NCI-H146 (cell line): ENCODE results near the gene ASRGL1.
"Not testable (repeated sequence)": the region's sequence is repeated elsewhere in the genome, so short reads cannot be mapped to it uniquely, and the experiment has no call there.

Source experiments
- DNase-seq: peaks from one replicate; lab custom pipeline; 2025; lab: John Stamatoyannopoulos, UW

The ASRGL1 gene

DNA sequence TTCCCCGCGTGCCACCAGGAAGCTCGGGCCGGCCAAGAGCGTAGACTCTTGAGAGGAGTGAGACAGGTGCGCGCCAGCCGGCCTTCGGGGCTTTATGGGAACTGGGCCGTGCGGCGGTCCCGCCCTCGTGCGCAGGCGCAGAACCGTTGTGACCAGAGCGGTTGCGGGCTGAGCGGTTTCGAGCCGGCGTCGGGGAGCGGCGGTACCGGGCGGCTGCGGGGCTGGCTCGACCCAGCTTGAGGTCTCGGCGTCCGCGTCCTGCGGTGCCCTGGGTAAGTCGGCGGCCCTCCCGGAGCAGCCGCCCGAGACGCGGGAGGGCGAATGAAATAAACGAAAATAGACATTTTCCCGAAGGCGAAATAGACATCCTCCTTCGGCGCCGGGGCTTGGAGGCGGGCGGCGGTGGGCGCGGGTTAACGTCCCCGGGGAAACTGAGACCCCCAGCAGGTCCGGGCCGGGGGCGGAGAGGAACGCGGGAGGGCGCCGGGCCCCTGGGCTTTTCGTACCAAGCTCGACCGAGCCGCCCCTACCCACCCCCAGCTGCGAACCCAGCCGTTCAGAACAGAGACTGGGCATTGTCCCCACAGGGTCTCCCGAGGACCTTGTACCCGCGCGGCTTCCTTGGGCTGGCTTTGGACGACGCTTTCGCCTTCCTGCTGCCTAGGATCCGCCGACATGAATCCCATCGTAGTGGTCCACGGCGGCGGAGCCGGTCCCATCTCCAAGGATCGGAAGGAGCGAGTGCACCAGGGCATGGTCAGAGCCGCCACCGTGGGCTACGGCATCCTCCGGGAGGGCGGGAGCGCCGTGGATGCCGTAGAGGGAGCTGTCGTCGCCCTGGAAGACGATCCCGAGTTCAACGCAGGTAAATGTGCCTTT lies at the start of gene ASRGL1:
ASRGL1 (plus strand) TSS at position 146 of the 879 bp plus-strand sequence; CDS start at position 676, 530 bp downstream.
- DNase-seq: peak; percentile 94

DNA sequence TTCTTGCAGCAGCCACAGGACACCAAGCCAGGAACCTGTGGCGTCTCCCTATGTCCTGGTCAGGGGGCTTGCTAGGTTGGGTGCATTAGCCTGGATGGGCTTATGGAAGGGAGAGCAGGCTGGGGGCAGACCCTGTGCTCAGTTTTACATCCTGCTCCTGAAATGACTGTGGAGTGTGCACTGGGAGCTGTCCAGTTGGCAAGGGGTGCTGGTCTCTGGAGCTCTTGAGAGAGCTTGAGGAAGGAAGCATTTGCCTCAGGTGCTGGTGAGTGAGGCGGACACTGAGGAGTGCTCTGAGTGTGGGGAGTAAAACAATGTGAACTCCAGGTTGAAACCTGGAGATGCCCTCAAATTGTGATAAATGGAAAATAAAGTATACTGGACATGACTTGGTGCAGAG lies 41.7 kb upstream of the ASRGL1 start:
- no peak for DNase-seq

DNA sequence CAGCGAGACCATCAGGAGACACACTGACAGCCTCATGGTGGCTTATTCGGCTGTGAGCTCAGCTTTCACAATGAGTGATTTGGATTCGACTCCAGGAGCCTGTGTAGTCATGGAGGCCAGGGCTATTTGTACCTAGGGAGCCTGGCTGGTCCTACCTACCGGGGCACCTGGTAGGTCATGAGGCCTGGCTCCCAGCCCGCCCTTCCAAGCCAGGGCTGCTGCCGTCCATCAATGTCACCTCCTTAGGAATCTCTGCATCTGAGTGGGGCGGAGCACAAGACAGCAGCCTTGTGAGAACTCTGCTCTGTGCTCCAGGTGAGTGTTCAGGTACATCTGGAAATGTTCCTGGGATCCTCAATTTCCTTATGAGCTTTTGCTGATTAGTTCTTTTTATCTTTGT lies 38.3 kb upstream of the ASRGL1 start, which contains the start of gene SCGB1D4:
SCGB1D4 (minus strand) TSS at position 101 of the 400 bp plus-strand sequence; CDS start at position 36, 65 bp downstream.
- DNase-seq: no peak

DNA sequence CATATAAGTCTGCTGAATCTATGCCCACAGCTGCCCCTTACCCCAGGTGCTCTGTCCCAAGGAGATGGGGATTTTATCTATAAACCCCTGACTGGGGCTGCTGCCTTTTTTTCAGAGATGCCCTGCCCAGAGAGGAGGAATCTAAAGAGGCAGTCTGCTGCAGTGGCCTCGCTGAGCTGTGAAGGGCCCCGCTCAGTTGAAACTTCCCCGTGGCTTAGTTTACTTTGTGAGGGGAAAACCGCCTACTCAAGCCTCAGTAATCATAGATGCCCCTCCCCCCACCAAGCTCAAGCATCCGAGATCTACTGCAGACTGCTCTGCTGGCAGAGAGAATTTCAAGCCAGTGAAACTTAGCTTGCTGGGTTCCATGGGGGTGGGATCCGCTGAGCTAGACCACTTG lies 31.0 kb upstream of the ASRGL1 start:
- no peak for DNase-seq

DNA sequence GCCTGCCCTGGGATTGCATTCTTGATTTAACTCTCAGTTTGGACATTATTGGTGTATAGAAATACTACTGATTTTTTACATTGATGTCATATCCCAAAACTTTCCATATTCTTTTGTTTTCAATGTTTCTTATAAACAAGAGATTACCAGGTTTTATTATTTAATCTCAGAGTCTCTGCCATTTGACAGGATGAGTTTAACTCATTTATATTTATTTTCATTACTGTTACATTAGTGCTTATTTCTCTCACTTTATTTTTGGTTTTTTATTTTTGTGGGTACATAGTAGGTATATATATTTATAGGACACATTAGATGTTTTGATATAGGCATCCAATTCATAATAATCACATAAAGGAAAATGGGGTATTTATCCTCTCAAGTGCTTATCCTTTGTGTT lies 29.3 kb upstream of the ASRGL1 start:
- DNase-seq: no peak

DNA sequence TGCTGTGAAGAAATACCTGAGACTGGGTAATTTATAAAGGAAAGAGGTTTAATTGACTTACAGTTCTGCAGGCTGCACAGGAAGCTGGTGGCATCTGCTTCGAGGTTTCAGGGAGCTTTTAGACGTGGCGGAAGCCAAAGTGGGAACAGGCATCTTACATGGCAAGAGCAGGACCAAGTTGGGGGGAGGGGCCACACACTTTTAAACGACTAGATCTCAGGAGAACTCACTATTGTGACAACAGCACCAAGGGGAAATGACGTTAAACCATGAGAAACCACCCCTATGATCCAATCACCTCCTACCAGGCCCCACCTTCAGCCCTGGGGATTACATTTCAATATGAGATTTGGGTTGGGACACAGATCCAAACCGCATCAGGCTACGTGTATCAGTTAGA lies 27.3 kb upstream of the ASRGL1 start:
- no peak for DNase-seq

DNA sequence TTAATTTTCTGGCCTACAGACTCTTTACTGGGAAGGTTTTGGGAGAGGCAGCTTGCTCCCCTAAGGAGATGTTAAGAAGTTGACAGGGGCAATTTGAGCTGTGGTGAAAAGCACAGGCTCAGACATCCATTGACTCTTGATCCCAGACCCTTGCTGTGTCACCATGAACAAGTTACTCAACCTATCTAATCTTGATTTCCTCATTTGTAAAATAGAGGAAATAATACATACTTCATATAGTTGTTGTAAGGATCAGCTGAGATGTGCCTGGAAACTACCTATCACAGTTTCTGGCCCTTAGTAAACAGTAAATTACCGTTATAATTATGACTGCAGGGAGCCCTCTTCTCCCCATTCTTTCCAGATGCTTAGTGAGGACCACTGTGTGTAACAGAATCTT lies 21.8 kb upstream of the ASRGL1 start:
- DNase-seq: no peak

DNA sequence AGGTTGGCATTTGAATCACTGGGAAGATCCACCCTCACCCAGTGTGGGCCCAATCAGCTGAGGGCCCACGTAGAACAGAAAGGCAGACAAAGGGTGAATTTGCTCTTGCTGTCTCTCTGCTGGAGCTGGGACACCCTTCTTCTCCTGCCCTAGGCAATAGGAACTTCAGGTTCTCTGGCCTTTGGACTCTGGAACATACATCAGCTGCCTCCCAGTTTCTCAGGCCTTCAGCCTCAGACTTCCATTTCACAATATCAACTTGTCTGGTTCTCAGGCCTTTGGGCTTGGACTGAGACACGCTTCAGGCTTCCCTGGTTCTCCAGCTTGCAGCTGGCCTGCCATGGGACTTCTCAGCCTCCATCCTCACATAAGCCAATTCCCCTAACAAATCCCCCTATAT lies 14.7 kb upstream of the ASRGL1 start:
- DNase-seq: no peak

DNA sequence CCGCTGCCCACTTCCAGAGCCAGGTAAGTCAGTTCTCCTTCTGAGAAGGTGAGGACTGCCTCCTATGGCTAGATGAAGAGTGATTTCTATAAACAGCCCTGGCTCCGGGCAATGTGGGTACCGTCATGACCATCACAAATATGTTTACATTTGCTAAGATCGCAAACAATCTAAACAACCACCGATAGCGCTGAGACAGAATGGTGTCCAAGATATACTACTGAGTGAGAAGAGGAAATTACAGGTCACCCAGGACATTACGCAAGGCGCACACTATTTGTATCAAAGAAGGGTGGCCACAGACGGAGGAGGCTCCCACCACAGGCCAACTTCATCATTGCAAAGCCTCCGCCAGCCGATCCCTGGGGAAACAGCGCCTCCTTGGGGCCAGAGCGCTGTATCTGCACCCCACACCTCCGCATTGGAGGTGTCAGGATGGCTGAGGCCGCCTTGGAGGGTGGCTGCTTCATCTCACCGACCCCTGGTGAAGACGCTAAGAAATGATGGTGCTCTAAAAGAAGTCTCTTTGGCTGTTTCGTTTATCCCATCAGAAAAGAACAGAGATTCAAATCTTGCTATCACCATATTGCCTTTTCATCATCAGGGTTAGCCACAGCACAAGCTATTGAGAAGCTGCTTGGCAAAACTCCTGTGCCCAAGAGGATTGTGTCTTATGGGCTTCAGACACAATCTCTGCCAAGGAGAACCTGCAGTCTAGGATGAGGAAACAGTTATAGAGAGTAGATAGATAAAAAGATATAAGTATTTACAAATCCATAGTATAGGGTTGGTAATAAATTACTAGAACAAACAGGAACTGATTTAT lies 12.3 kb upstream of the ASRGL1 start:
- peak; percentile 74 for DNase-seq

DNA sequence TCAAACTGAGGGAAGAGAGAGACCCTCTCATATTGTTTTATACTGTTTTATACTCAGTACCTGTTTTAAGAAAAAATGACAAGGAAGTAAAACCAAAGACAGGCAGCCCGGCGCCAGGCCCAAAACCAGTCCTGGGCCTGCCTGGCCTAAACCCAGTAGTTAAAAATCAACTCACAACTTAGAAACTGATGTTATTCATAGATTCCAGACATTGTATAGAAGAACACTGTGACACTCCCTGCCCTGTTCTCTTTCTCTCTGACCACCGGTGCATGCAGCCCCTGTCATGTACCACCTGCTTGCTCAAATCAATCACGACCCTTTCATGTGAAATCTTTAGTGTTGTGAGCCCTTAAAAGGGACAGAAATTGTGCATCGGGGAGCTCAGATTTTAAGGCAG lies 11.5 kb upstream of the ASRGL1 start:
- not testable (repeated sequence) for DNase-seq

DNA sequence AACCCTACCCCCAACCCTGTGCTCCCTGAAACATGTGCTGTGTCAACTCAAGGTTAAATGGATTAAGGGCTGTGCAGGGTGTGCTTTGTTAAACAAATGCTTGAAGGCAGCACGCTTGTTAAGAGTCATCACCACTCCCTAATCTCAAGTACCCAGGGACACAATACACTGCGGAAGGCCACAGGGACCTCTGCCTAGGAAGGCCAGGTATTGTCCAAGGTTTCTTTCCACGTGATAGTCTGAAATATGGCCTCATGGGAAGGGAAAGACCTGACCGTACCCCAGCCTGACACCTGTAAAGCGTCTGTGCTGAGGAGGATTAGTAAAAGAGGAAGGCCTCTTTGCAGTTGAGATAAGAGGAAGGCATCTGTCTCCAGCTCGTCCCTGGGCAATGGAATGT lies 10.5 kb upstream of the ASRGL1 start:
- not testable (repeated sequence) for DNase-seq

DNA sequence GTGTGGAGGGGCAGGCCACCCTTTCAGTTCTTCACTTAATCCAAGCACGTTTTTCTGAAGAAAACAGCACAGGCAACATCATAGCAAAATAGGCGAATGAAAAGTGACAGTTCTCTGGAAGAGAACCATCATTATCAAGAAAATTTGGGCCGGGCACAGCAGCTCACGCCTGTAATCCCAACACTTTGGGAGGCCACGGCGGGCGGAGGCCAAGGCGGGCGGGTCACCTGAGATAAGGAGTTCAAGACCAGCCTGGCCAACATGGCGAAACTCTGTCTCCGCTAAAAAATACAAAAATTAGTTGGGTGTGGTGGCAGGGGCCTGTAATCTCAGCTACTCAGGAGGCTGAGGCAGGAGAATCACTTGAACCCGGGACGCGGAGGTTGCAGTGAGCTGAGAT lies 9.7 kb upstream of the ASRGL1 start:
- DNase-seq: not testable (repeated sequence)

DNA sequence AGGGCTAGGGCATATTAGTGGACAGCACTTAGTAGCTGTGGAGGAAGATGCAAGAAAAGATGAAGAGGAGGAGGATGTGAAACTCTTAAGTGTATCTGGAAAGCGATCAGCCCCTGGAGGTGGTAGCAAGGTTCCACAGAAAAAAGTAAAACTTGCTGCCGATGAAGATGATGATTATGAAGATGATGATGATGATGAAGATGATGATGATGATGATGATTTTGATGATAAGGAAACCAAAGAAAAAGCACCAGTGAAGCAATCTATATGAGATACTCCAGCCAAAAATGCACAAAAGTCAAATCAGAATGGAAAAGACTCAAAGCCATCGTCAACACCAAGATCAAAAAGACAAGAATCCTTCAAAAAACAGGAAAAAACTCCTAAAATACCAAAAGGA lies 6.0 kb upstream of the ASRGL1 start:
- not testable (repeated sequence) for DNase-seq

DNA sequence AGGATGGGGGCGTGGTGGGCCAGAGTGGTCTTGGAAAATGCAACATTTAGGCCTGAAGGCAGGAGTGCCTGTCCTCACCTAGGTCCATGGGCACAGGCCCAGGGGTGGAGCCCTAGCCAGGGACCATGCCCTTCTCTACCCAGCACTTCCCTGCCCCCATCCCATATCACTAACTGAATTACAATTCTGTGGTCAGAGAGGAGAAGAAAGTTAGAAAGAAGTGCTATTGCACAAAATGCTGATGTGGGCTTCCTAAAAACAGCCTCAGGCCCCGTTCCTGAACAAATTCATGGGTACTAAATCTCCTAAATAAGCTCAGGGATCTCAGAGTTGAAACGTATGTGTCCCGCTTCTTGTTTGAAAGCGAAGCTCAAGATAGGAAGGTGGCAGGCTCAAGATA lies 3.5 kb upstream of the ASRGL1 start:
- DNase-seq: no peak

DNA sequence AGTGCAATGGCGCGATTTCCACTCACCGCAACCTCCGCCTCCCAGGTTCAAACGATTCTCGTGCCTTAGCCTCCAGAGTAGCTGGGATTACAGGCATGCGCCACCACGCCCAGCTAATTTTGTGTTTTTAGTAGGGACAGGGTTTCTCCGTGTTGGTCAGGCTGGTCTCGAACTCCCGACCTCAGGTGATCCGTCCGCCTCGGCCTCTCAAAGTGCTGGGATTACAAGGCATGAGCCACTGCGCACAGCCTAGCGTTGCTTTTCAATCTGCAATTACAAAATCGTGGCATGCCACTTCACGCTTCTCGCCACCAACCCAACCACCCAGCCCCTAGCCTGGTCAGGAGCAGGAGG lies 322 bp upstream of the ASRGL1 start:
- DNase-seq: not testable (repeated sequence)

DNA sequence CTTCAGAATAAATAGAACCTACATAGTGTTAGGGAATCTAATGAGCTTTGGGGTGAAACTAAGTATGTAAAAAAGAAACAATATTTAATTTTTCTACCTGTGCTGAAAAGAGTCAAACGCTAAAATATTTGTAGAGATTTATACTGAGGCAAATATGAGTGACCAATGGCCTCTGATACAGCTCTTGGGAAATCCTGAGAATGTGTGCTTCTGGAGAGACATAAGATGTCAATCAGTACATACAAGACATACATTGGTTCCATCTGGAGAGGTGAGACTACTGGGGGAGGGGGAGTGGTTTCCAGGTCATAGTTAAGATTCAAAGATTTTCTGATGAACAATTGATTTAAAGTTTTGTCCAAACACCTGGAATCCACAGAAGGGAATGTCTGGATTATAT lies 970 bp downstream of the ASRGL1 start:
- no peak for DNase-seq

DNA sequence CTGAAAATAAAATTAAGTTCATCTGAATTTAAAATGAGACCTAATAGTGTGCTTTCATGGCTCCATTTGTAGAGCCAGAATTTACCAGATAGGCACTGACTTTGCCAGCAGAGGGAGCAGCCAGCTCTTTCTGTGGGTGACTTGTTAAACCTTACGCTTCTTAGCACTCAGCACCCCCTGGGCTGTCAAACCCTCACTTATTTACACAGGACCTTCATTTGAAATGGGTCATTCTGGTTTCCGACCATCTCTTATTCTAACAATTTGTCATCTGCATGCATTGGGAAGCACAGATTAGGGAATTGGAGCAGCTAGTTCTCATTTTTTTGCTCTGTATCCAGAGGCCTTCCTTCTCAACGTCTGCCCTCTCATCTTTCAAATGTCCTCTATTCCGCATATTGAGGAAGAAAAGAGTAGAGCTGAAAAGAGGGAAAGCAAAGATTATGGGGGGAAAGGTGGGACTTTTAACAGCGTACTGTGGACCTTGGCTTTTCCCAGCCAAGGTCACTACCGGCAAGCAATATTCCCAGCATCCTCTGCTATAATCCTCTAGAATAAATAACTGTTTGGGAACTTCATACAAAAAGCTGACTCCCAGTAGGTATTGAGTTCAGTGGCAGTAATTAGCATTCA lies 3.1 kb downstream of the ASRGL1 start:
- peak; percentile 37 for DNase-seq

DNA sequence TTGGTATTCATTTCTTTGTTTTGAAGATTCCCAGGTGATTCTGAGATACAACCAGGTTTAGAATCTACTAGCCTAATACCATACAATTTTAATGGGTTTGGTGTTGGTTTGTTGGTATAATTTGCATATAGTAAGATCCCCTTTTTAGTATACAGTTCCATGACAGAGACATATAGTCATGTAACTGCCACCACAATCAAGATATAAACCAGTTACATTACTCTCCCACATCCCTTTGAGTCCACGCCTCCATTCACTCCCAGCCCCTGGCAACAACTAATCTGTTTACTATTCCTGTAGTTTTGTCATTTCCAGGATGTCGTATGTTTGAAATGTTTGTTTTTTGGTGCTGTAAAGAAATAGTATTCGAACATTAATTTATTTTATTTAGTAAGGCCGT lies 4.3 kb downstream of the ASRGL1 start:
- no peak for DNase-seq

DNA sequence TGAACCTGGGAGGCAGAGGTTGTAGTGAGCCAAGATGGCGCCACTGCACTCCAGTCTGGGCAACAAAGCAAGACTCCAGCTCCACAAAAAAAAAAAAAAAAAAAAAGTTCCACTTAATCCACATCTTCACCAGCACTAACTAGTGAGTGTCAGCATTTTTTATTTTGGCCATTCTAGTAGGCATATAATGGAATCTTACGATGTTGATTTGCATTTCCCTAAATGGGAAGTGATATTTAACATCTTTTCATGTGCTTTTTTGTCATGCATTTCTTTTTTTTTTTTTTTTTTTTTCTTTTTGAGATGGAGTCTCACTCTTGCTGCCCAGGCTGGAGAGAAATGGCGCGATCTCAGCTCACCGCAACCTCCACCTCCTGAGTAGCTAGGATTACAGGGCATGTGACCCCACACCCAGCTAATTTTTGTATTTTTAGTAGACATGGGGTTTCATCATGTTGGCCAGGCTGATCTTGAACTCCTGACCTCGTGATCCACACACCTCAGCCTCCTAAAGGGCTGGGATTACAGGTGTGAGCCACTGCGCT lies 6.5 kb downstream of the ASRGL1 start:
- DNase-seq: not testable (repeated sequence)

DNA sequence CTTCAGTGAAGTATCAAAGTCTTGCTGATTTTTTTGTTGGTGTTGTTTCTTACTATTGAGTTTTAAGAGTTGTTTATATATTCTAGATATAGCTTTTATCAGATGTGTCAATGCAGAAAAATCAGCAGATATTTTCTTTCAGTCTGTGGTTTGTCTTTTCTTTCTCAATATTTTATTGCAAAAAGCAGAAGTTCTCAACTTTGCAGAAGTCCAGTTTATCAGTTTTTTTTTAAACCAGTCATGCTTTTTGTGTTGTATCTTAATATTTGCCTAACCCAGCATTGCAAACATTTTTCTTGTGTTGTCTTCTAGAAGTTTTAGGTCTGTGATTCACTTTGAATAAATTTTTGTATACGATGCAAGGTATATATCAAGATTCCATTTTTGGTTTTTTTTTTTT lies 7.0 kb downstream of the ASRGL1 start:
- no peak for DNase-seq

DNA sequence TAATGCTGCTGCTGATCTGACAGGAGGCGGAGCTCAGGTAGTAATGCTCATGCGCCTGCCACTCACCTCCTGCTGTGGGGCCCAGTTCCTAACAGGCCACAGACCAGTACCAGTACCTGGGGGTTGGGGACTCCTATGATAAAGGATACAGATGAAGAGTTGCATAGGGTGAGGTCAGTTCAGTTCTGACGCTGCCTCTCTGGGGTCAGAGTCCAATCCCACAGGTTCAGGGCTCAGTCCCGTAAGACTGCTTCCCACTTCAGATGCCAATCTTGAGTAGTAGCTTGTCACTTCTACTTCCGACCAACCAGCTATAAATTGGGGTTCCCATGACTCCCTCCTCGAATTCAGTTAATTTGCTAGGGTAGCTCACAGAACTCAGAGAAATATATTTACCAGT lies 8.6 kb downstream of the ASRGL1 start:
- no peak for DNase-seq
